Activated naive CD4-positive, alpha-beta T cell (primary cell): ENCODE data around the gene NCKAP5.
"Not testable (repeated sequence)": the region's sequence is repeated elsewhere in the genome, so short reads cannot be mapped to it uniquely, and the experiment has no call there.

ENCODE experiments used
- DNase-seq, 4 experiments: peaks; one replicate each; lab custom pipeline; 2025; lab: John Stamatoyannopoulos, UW

Gene NCKAP5

GRCh38 chr2:133497270-133497893 lies 70.9 kb downstream of the NCKAP5 start:
- no peak for DNase-seq

- no peak for DNase-seq
Measured at GRCh38 chr2:133496501-133497269, 71.6 kb downstream of the NCKAP5 start.

- DNase-seq: no peak
Measured at GRCh38 chr2:133495226-133495625, 73.0 kb downstream of the NCKAP5 start.

- DNase-seq: no peak
Measured at GRCh38 chr2:133492719-133493380, 75.4 kb downstream of the NCKAP5 start.

- no peak for DNase-seq
Measured at GRCh38 chr2:133490411-133490980, 77.8 kb downstream of the NCKAP5 start.

DNA sequence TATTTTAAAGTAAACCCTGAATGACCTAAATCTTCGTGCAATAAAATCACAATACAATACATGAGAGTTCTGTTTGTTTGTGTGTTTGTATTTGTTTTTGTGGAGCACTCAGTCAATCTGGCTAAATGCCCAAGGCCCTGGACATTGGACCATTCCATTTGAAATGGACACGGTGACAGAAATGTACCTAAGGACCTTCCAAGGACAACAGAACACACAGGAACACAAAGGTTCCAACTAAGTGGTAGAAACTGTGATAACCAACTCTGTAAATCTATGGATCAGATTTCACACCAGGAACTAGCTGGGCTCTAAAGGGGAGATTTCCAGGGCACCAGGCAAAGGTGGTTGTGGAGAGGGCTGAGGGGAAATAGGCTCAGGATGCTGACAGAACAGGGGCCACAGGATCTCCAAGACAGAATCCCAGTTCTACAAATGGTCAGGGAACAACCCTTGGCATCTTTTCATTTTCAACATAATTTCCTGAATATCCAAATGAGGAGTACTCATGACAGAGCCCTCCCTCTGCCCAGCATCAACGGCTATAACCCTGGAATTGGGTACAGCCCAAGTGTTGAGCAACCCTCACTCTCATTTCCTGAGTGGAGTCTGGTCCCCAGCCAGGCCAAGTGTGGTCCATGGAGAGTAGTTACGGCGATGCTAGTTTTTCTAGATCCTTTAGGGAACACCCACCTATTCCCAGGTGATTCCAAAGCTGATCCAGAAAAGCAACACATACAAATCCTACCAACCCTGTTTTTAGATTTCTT lies 78.4 kb downstream of the NCKAP5 start:
- DNase-seq: no peak

DNA sequence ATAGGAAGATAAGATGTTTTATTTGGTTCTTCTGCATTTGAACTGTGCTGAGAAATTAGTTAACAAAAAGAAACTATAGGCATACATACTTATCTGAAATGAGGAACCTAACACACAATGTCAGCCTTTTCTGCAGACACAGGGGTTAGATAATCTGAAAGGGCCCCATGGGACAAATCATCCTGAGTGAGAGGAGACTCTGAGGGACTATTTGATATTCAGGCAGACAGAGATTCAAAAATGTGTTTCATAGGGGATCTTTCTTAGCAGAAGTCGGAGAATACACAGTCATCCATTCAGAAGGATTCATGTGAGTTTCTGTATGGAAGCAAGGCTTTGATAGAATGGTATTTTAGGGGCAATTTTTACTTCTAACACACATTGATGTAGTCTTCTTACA lies 79.1 kb downstream of the NCKAP5 start:
- DNase-seq: no peak

DNA sequence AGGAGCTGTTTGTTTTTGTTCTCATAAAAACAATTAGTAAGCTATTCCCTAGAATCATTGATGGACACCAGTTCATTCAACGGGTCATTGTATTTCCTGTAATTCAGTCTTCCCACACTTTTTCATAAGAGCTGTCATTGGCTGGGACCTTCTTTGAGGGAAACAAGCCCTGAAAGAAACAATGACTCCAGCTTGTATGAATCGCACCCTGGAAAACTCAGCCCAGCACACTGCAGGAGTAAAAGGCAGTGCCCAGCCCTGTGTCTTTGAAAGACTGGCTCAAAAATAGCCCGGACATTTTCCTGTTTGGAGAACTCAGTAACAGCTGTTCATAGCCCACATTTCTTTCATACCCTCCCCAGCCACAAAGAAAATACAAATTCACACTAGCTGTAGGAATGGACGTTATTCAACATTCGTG lies 81.5 kb downstream of the NCKAP5 start:
- DNase-seq: no peak

GRCh38 chr2:133485868-133486267 lies 82.4 kb downstream of the NCKAP5 start:
- no peak for DNase-seq

DNA sequence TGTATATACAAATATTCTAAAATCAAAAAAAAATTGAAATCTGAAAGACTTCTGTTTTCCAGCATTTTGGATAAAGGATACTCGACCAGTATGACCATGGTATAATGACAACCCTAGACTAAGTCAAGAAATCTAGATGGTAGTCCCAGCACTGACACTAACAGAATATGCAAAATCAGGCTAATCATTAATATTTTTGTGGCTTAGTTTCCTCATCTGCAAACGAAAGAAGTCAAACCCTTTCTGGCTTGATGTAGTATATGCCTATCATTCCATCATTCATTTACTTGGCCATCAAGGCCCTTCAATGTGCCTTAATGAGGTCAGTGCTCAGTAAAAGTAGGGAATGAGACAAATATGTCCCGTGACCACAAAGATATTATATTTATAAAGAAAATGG lies 83.5 kb downstream of the NCKAP5 start:
- no peak for DNase-seq

DNA sequence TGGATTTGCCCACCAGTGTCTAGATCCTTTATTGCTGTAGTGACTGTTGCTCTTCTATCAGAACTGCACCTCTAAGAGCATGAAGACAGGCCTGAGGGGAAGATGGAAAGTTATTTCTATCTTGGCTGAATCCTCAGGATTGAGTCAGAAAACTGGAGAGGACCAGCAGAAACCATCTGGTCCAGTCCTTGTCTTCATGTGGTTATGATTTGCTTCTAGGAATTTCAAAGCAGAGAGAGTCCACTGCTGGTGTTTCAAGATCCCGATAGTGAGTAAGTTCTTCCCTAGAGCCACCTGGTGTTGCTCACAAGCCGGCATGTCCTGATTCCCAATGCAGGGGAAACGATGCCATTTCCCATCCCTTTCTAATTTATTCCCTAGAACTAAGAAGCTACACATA lies 84.2 kb downstream of the NCKAP5 start:
- no peak for DNase-seq

DNA sequence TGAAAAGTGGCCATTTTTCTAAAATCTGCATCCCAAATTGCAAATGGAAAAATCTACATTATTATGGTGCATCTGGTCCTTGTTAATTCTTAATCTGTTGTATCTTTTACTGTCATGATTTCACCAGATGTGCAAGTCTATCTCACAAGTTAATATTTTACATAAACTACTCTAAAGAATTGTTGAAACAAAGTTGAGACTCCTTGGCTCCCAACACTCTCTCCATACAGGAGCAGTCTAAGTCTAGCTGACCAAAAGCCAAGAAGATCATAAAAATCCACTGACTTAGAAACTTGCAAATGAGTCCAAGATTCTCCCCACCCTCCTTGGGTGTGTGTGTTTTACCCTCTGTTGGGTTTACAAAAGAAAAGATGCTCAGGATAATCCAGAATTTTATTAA lies 85.1 kb downstream of the NCKAP5 start:
- DNase-seq: no peak

DNA sequence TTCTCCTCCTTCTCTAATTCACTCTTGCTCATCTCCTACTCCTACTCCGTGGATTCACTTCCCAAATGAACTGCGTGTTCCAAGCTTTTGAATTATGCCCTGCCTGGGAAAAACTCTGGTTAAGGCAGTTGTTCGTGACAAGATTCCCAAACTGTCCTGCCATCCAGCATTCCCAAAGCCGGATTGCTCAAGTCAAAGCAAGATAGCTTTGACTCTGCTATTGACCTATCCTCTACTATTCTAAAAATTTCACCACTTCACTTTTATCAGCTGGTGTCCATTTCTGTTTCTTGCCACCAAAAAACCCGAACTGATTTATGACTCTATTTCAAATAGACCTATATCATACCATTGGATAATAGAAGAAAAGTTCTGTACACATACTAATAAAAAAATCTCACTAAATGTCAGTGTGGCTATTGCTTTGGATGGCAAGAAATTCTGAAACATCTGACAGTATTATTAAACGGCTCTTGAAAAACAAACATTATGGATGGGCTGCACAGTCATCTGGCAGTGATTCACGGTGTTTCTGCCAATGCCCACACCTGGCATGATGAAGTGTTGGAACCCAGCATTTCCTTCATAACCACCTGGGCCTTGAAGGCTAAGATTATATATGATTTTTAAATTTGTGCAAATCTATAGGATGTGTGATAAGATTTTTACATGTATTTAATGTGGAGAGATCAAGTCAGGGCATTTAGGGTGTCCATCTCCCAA lies 87.4 kb downstream of the NCKAP5 start:
- no peak for DNase-seq

DNA sequence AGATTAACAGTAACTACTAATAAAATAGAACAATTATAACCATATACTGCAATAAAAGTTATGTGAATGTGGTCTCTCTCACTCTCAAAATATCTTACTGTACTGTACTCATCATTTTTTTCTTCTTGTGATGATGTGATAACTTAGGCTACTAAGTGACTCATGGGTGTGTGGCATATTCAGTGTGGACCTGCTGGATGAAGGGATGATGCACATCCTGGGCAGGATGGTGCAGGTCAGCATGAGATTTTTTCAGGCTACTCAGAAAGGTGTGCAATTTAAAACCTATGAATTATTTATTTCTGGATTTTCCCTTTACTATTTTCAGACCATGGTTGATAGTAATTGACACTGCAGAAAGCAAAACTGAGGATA lies 90.7 kb downstream of the NCKAP5 start:
- no peak for DNase-seq

DNA sequence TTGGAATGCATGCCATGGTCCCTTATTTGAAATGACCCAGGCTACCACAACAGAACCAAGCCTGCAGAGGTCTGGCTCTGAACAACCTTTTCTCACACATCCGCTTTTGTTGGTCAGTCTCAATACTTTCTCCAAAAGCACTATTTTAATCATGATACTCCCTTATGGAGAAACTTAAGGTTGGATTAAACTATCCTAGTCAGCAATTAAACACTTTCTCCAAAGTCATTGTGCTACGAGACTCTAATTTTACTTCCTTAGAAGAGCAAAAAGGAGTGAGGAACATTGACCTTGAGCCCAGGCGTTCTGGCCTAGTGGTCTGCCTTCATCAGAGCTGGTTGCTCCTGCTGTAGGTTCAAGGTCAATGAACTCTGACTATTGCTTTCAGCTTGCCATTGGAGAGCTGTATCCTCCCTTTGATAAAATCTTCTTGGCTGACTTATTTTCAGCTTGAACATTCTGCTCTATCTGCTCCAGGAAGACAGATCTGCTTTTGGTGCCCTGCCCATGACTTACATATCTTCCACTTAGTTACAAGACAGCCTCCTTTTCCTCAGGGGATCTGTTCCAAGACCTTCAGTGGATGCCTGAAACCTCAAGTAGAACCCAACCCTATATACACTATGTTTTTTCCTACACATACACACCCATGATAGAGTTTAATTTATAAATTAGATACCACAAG lies 91.2 kb downstream of the NCKAP5 start:
- no peak for DNase-seq

- no peak for DNase-seq
Measured at GRCh38 chr2:133476286-133476685, 92.0 kb downstream of the NCKAP5 start.

GRCh38 chr2:133475610-133476009 lies 92.7 kb downstream of the NCKAP5 start:
- no peak for DNase-seq

DNA sequence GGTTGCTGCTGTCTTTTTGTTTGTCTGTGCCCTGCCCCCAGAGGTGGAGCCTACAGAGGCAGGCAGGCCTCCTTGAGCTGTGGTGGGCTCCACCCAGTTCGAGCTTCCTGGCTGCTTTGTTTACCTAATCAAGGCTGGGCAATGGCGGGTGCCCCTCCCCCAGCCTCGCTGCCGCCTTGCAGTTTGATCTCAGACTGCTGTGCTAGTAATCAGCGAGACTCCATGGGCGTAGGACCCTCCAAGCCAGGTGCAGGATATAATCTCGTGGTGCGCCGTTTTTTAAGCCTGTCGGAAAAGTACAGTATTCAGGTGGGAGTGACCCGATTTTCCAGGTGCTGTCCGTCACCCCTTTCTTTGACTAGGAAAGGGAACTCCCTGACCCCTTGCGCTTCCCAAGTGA lies 97.8 kb downstream of the NCKAP5 start:
- DNase-seq: not testable (repeated sequence)

DNA sequence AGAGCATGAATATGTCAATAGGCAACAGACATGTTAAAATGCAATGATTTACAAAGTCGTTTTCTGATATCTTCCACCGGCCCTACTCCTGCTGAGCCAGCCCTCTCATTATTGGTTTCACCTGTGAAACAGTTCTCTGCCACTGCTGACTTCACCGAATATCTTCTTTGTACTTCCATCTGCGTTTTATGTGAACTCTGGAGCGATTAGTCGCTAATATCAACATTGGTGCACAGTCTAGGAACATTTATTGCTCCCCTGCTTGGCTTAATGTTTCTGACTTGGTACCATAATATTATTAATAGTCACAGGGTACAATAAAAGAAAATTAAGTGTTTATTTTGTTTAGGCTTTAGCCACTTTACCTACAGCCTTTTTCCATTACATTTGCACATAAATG lies 105.5 kb downstream of the NCKAP5 start:
- no peak for DNase-seq

- no peak for DNase-seq
Measured at GRCh38 chr2:133461484-133461883, 106.8 kb downstream of the NCKAP5 start.

GRCh38 chr2:133459590-133459989 lies 108.7 kb downstream of the NCKAP5 start:
- no peak for DNase-seq
